WTC11 (cell line): Measurements from ENCODE around the gene LEFTY1. TPM values are rescaled to one million over a fixed set of nuclear protein-coding genes. Genes with fewer than 3 reads are reported as not detected.
A peak's percentile ranks its signal among the peaks of the same experiment; 100 is the strongest.

Source experiments
- ATF1 ChIP-seq: sonication (generic); formaldehyde crosslinking; IDR thresholded peaks from 2 replicates; pipeline ENCODE4 v1.8.1; 2023; ENCODE audit warnings: mild to moderate bottlenecking, moderate library complexity, missing genetic modification reagents
- CBFB ChIP-seq: sonication (generic); formaldehyde crosslinking; IDR thresholded peaks from 2 replicates; pipeline ENCODE4 v1.8.1; 2022; ENCODE audit warnings: mild to moderate bottlenecking, low read depth, missing genetic modification reagents
- FOXP1 ChIP-seq: sonication (generic); formaldehyde crosslinking; IDR thresholded peaks from 2 replicates; pipeline ENCODE4 v1.8.0; 2022; ENCODE audit warnings: missing genetic modification reagents, mild to moderate bottlenecking, moderate library complexity, borderline replicate concordance
- HMGA2 ChIP-seq: fragments of 250-450 bp; sonication (Bioruptor Pico); IDR thresholded peaks from 2 replicates; pipeline ENCODE4 v1.4.0; 2021; ENCODE audit warnings: mild to moderate bottlenecking, moderate library complexity
- NFE2L1 ChIP-seq: sonication (generic); formaldehyde crosslinking; IDR thresholded peaks from 2 replicates; pipeline ENCODE4 v1.8.1; 2023; ENCODE audit warnings: missing genetic modification reagents
- NR3C1 ChIP-seq: sonication (generic); formaldehyde crosslinking; conservative IDR thresholded peaks from 2 replicates; pipeline ENCODE4 v1.8.1; 2023; ENCODE audit warnings: low read depth, mild to moderate bottlenecking, missing genetic modification reagents
- OVOL2 ChIP-seq: fragments of 250-450 bp; sonication (Bioruptor Pico); IDR thresholded peaks from 2 replicates; pipeline ENCODE4 v1.9.0; 2021; ENCODE audit warnings: mild to moderate bottlenecking, borderline replicate concordance
- RORB ChIP-seq: fragments of 250-450 bp; sonication (Bioruptor Pico); IDR thresholded peaks from 2 replicates; pipeline ENCODE4 v1.9.0; 2021; ENCODE audit warnings: mild to moderate bottlenecking
- TP53 ChIP-seq: sonication (generic); formaldehyde crosslinking; IDR thresholded peaks from 2 replicates; pipeline ENCODE4 v1.8.1; 2023; ENCODE audit warnings: mild to moderate bottlenecking, missing genetic modification reagents
- ZNF138 ChIP-seq: sonication (generic); formaldehyde crosslinking; conservative IDR thresholded peaks from 2 replicates; pipeline ENCODE4 v1.8.1; 2022; ENCODE audit warnings: mild to moderate bottlenecking, moderate library complexity, missing genetic modification reagents
- ZNF219 ChIP-seq: sonication (generic); formaldehyde crosslinking; IDR thresholded peaks from 2 replicates; pipeline ENCODE4 v1.8.0; 2023; ENCODE audit warnings: missing genetic modification reagents, mild to moderate bottlenecking, borderline replicate concordance
- ZNF423 ChIP-seq: fragments of 250-450 bp; sonication (Bioruptor Pico); IDR thresholded peaks from 2 replicates; pipeline ENCODE4 v2.1.2; 2022; ENCODE audit warnings: mild to moderate bottlenecking, moderate library complexity
- ZNF671 ChIP-seq: fragments of 250-450 bp; sonication (Bioruptor Pico); IDR thresholded peaks from 2 replicates; pipeline ENCODE4 v1.8.0; 2021; ENCODE audit warnings: mild to moderate bottlenecking
- total RNA-seq: library from RNA; stranded (reverse); gene quantifications from 3 replicates; pipeline ENCODE4 v1.2.3, GENCODE V29; 2021
- TF ChIP-seq, protein P1 (sequence below): sonication (generic); formaldehyde crosslinking; IDR thresholded peaks from 2 replicates; pipeline ENCODE4 v1.8.1; 2023; ENCODE audit warnings: mild to moderate bottlenecking, moderate library complexity, missing genetic modification reagents
- TF ChIP-seq, protein P2 (sequence below): fragments of 200-600 bp; IDR thresholded peaks from 2 replicates; pipeline ENCODE4 v1.8.0; 2022; ENCODE audit warnings: antibody characterized with exemption
- TF ChIP-seq, protein P3 (sequence below): fragments of 250-450 bp; sonication (Bioruptor Pico); IDR thresholded peaks from 2 replicates; pipeline ENCODE4 v1.9.0; 2021; ENCODE audit warnings: mild to moderate bottlenecking, borderline replicate concordance
- TF ChIP-seq, protein P4 (sequence below): fragments of 250-450 bp; sonication (Bioruptor Pico); conservative IDR thresholded peaks from 2 replicates; pipeline ENCODE4 v1.9.0; 2021; ENCODE audit warnings: mild to moderate bottlenecking
- TF ChIP-seq, protein P5 (sequence below): sonication (generic); formaldehyde crosslinking; IDR thresholded peaks from 2 replicates; pipeline ENCODE4 v1.8.1; 2022; ENCODE audit warnings: mild to moderate bottlenecking, moderate library complexity, missing genetic modification reagents
- TF ChIP-seq, protein P6 (sequence below): sonication (generic); formaldehyde crosslinking; IDR thresholded peaks from 2 replicates; pipeline ENCODE4 v1.8.0; 2023; ENCODE audit warnings: missing genetic modification reagents, mild to moderate bottlenecking, borderline replicate concordance
- TF ChIP-seq, protein P7 (sequence below): sonication (generic); formaldehyde crosslinking; IDR thresholded peaks from 2 replicates; pipeline ENCODE4 v1.8.0; 2022; ENCODE audit warnings: mild to moderate bottlenecking, missing genetic modification reagents

LEFTY1 gene
- total RNA-seq, 1 experiment from 2014 or later = 52.9 TPM

DNA sequence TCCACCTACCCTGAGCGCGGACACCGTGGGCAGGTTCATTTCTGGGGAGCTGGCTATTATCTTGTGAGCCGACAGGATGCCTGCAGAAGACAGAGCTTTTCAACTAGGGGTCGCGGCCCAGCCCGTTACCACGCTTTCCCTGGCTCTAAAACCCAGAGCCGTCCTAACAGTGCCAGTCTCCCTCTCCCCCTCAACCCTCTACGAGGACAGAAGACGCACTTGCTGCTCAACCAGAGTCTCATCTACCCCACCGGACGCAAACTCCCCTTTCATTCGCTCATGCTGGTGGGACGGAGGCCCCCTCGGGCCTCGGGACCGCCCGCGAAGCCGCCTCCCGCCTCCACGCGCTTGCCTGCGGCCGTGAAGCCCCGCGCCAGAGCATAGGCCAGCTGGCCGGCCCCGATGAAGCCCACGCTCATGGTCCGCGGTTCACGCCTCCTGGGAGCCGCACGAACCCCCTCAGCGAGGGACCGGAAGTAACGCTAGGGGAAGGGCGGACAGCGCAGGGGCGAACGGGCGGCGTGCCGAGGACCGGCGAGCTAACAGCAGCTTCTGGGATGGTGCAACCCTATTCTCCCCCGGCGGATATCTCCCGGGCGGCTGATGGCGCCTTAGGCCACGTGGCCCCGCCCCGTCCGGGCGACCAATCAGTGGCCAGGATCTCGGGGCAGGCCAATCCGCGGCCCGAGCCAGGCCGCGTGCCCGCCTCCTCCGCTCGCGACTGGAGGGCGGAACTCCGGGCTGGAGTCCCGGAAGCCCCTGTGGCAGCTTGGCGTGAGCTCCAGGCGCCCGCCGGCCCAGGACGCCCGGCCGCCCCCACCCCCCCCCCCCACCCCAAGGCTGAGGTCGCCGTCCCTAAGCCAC is 35.0 kb upstream of the LEFTY1 start, which contains the start of gene PYCR2 (continued):
- TF ChIP-seq ZNF138 (CRISPR knock-in tag) (no peak), ZNF219 (0 out of 2 replicates have a peak, but pooled peaks have one; percentile 38), OVOL2 (CRISPR knock-in tag) (no peak), TP53 (CRISPR knock-in tag) (no peak), ZNF671 (CRISPR knock-in tag) (no peak), ATF1 (no peak), HMGA2 (CRISPR knock-in tag) (no peak), ZNF423 (CRISPR knock-in tag) (no peak), NR3C1 (no peak), NFE2L1 (CRISPR knock-in tag) (peak; percentile 29; the same call in 1 of the 2 replicates), CBFB (CRISPR knock-in tag) (no peak), FOXP1 (CRISPR knock-in tag) (peak; percentile 86), RORB (CRISPR knock-in tag) (no peak)
- TF ChIP-seq, protein P1, sequence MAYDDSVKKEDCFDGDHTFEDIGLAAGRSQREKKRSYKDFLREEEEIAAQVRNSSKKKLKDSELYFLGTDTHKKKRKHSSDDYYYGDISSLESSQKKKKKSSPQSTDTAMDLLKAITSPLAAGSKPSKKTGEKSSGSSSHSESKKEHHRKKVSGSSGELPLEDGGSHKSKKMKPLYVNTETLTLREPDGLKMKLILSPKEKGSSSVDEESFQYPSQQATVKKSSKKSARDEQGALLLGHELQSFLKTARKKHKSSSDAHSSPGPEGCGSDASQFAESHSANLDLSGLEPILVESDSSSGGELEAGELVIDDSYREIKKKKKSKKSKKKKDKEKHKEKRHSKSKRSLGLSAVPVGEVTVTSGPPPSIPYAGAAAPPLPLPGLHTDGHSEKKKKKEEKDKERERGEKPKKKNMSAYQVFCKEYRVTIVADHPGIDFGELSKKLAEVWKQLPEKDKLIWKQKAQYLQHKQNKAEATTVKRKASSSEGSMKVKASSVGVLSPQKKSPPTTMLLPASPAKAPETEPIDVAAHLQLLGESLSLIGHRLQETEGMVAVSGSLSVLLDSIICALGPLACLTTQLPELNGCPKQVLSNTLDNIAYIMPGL (CRISPR knock-in tag) = peak; percentile 68; the same call in 1 of the 2 replicates
- TF ChIP-seq, protein P2, sequence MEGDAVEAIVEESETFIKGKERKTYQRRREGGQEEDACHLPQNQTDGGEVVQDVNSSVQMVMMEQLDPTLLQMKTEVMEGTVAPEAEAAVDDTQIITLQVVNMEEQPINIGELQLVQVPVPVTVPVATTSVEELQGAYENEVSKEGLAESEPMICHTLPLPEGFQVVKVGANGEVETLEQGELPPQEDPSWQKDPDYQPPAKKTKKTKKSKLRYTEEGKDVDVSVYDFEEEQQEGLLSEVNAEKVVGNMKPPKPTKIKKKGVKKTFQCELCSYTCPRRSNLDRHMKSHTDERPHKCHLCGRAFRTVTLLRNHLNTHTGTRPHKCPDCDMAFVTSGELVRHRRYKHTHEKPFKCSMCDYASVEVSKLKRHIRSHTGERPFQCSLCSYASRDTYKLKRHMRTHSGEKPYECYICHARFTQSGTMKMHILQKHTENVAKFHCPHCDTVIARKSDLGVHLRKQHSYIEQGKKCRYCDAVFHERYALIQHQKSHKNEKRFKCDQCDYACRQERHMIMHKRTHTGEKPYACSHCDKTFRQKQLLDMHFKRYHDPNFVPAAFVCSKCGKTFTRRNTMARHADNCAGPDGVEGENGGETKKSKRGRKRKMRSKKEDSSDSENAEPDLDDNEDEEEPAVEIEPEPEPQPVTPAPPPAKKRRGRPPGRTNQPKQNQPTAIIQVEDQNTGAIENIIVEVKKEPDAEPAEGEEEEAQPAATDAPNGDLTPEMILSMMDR = no peak
- TF ChIP-seq, protein P3, sequence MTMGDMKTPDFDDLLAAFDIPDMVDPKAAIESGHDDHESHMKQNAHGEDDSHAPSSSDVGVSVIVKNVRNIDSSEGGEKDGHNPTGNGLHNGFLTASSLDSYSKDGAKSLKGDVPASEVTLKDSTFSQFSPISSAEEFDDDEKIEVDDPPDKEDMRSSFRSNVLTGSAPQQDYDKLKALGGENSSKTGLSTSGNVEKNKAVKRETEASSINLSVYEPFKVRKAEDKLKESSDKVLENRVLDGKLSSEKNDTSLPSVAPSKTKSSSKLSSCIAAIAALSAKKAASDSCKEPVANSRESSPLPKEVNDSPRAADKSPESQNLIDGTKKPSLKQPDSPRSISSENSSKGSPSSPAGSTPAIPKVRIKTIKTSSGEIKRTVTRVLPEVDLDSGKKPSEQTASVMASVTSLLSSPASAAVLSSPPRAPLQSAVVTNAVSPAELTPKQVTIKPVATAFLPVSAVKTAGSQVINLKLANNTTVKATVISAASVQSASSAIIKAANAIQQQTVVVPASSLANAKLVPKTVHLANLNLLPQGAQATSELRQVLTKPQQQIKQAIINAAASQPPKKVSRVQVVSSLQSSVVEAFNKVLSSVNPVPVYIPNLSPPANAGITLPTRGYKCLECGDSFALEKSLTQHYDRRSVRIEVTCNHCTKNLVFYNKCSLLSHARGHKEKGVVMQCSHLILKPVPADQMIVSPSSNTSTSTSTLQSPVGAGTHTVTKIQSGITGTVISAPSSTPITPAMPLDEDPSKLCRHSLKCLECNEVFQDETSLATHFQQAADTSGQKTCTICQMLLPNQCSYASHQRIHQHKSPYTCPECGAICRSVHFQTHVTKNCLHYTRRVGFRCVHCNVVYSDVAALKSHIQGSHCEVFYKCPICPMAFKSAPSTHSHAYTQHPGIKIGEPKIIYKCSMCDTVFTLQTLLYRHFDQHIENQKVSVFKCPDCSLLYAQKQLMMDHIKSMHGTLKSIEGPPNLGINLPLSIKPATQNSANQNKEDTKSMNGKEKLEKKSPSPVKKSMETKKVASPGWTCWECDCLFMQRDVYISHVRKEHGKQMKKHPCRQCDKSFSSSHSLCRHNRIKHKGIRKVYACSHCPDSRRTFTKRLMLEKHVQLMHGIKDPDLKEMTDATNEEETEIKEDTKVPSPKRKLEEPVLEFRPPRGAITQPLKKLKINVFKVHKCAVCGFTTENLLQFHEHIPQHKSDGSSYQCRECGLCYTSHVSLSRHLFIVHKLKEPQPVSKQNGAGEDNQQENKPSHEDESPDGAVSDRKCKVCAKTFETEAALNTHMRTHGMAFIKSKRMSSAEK (CRISPR knock-in tag) = no peak
- TF ChIP-seq, protein P4, sequence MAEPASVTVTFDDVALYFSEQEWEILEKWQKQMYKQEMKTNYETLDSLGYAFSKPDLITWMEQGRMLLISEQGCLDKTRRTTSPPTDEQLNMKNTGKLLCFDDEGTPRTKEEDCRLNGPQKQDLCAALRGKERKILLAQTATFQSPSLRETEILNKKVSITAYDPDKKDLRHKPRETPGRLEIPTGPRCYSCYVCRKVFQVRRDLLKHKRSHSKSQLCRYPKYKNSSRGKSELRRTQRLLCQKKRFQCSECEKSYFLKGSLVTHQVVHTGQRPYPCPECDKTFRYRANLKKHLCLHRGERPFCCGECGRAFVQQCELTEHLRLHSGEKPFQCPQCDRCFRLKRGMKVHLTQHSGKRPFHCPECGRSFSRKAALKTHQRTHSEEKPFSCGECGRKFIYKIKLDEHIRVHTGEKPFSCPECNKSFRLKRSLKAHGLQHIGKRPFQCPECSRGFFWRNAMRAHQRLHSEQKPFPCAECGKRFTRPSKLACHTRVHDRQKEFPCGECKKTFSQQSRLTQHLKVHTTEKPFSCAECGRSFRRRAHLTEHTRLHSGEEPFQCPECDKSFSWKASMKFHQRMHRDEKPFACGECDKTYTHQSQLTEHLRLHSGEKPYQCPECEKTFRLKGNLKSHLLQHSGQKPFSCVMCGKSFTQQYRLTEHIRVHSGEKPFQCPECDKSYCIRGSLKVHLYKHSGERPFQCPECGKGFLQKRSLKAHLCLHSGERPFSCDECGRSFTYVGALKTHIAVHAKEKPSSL (CRISPR knock-in tag) = no peak
- TF ChIP-seq, protein P5, sequence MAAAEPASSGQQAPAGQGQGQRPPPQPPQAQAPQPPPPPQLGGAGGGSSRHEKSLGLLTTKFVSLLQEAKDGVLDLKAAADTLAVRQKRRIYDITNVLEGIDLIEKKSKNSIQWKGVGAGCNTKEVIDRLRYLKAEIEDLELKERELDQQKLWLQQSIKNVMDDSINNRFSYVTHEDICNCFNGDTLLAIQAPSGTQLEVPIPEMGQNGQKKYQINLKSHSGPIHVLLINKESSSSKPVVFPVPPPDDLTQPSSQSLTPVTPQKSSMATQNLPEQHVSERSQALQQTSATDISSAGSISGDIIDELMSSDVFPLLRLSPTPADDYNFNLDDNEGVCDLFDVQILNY (CRISPR knock-in tag) = no peak; the same call in 1 of the 2 replicates
- TF ChIP-seq, protein P6, sequence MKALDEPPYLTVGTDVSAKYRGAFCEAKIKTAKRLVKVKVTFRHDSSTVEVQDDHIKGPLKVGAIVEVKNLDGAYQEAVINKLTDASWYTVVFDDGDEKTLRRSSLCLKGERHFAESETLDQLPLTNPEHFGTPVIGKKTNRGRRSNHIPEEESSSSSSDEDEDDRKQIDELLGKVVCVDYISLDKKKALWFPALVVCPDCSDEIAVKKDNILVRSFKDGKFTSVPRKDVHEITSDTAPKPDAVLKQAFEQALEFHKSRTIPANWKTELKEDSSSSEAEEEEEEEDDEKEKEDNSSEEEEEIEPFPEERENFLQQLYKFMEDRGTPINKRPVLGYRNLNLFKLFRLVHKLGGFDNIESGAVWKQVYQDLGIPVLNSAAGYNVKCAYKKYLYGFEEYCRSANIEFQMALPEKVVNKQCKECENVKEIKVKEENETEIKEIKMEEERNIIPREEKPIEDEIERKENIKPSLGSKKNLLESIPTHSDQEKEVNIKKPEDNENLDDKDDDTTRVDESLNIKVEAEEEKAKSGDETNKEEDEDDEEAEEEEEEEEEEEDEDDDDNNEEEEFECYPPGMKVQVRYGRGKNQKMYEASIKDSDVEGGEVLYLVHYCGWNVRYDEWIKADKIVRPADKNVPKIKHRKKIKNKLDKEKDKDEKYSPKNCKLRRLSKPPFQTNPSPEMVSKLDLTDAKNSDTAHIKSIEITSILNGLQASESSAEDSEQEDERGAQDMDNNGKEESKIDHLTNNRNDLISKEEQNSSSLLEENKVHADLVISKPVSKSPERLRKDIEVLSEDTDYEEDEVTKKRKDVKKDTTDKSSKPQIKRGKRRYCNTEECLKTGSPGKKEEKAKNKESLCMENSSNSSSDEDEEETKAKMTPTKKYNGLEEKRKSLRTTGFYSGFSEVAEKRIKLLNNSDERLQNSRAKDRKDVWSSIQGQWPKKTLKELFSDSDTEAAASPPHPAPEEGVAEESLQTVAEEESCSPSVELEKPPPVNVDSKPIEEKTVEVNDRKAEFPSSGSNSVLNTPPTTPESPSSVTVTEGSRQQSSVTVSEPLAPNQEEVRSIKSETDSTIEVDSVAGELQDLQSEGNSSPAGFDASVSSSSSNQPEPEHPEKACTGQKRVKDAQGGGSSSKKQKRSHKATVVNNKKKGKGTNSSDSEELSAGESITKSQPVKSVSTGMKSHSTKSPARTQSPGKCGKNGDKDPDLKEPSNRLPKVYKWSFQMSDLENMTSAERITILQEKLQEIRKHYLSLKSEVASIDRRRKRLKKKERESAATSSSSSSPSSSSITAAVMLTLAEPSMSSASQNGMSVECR (CRISPR knock-in tag) = peak; percentile 72; the same call in 1 of the 2 replicates
- TF ChIP-seq, protein P7, sequence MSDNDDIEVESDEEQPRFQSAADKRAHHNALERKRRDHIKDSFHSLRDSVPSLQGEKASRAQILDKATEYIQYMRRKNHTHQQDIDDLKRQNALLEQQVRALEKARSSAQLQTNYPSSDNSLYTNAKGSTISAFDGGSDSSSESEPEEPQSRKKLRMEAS (CRISPR knock-in tag) = peak; percentile 95
